ENCODE measurements around the gene RNASE11. TPM values are rescaled to one million over a fixed set of nuclear protein-coding genes. Genes with fewer than 3 reads are reported as not detected.

The RNASE11 gene
- total RNA-seq, 1 donor from 2014 or later: not detected

- intact Hi-C loops (cut with micrococcal nuclease): no loop called here
Observed at GRCh38 chr14:20546877-20547276, 40.9 kb downstream of the RNASE11 start.

GRCh38 chr14:20539906-20540305 lies 47.9 kb downstream of the RNASE11 start:
- intact Hi-C loops (cut with micrococcal nuclease): no loop called here

Other genes starting within 250 kb of the RNASE11 start
- gene PARP2, start 244.4 kb downstream of the RNASE11 start, total RNA-seq: 23.2 and 29.8 TPM in 2 replicates
- 43.3 and 45.9 TPM in 2 replicates for gene TEP1, start 174.5 kb downstream of the RNASE11 start, total RNA-seq
- 0.07 TPM in 1 of 2 replicates, not detected in the other for gene KLHL33, start 151.8 kb downstream of the RNASE11 start, total RNA-seq
- 55.0 and 56.2 TPM in 2 replicates for gene OSGEP, start 133.2 kb downstream of the RNASE11 start, total RNA-seq
- 135 and 144 TPM in 2 replicates for gene APEX1, start 132.8 kb downstream of the RNASE11 start, total RNA-seq
- 36.1 and 43.4 TPM in 2 replicates for gene PIP4P1, start 126.6 kb downstream of the RNASE11 start, total RNA-seq
- 134 and 140 TPM in 2 replicates for gene PNP, start 118.6 kb downstream of the RNASE11 start, total RNA-seq
- gene RNASE10, start 82.5 kb downstream of the RNASE11 start, total RNA-seq: 0.24 and 0.54 TPM in 2 replicates
- gene RNASE9, start 27.0 kb downstream of the RNASE11 start, total RNA-seq: not detected in 2 replicates
- gene RNASE12, start 3.4 kb upstream of the RNASE11 start, total RNA-seq: not detected in 2 replicates
- gene OR6S1, start 53.7 kb upstream of the RNASE11 start, total RNA-seq: not detected in 2 replicates
- 1.0 and 1.3 TPM in 2 replicates for gene RNASE4, start 96.6 kb upstream of the RNASE11 start, total RNA-seq
- gene ANG, start 100.8 kb upstream of the RNASE11 start, total RNA-seq: 1.1 and 1.6 TPM in 2 replicates
- gene EDDM3A, start 157.9 kb upstream of the RNASE11 start, total RNA-seq: not detected in 2 replicates
- gene EDDM3B, start 180.4 kb upstream of the RNASE11 start, total RNA-seq: not detected in 2 replicates
- gene RNASE6, start 193.3 kb upstream of the RNASE11 start, total RNA-seq: 3.7 TPM in 2 replicates
- not detected in 2 replicates for gene RNASE1, start 214.8 kb upstream of the RNASE11 start, total RNA-seq

Data from T-helper 1 cell treated with Interleukin-12 subunit alpha and Interleukin-12 subunit beta and Interleukin-4 antibody, amounts not matched to agents 30 ng/mL and 1 ng/mL, for 36 hours (primary cell).